MM.1S (cell line): ENCODE results near the gene CER1.

ENCODE experiments used
- DNase-seq: peaks from one replicate; pipeline ENCODE4 v3.0.0-alpha.2; 2015
- H2AFZ ChIP-seq: fragments of 300-600 bp; sonication (generic); 2 replicates; pipeline ENCODE4 v1.6.0; 2016; ENCODE audit warnings: antibody characterized with exemption, low read length
- H3F3A ChIP-seq: fragments of 300-600 bp; sonication (generic); 2 replicates; pipeline ENCODE4 v1.6.1; 2016; ENCODE audit warnings: mild to moderate bottlenecking, antibody characterized with exemption, low read length, moderate library complexity, mixed read lengths; ENCODE audit not compliant: insufficient read depth
- H3K27ac ChIP-seq: fragments of 300-600 bp; sonication (generic); 2 replicates; pipeline ENCODE4 v1.5.1; 2016; ENCODE audit warnings: mild to moderate bottlenecking, low read length
- H3K27me3 ChIP-seq: fragments of 300-600 bp; sonication (generic); replicated peaks from 2 replicates; pipeline ENCODE4 v1.6.0; 2016; ENCODE audit warnings: low read length; ENCODE audit not compliant: insufficient read depth
- H3K36me3 ChIP-seq: fragments of 300-600 bp; sonication (generic); replicated peaks from 2 replicates; pipeline ENCODE4 v1.6.1; 2016; ENCODE audit warnings: mild to moderate bottlenecking, low read length, mixed read lengths; ENCODE audit not compliant: insufficient read depth
- H3K4me1 ChIP-seq: fragments of 300-600 bp; sonication (generic); 2 replicates; pipeline ENCODE4 v1.6.1; 2016; ENCODE audit warnings: low read length, mixed read lengths
- H3K4me2 ChIP-seq: fragments of 300-600 bp; sonication (generic); 2 replicates; pipeline ENCODE4 v1.6.0; 2016; ENCODE audit warnings: low read depth, low read length
- H3K4me3 ChIP-seq: fragments of 300-600 bp; sonication (generic); 2 replicates; pipeline ENCODE4 v1.5.1; 2016; ENCODE audit warnings: low read length, mixed read lengths
- H3K79me2 ChIP-seq: fragments of 300-600 bp; sonication (generic); 2 replicates; pipeline ENCODE4 v1.6.1; 2016; ENCODE audit warnings: mixed run types, low read length, mixed read lengths
- H3K9ac ChIP-seq: fragments of 300-600 bp; sonication (generic); 2 replicates; pipeline ENCODE4 v1.6.1; 2016; ENCODE audit warnings: low read length, mixed read lengths
- H3K9me2 ChIP-seq: fragments of 300-600 bp; sonication (generic); replicated peaks from 2 replicates; pipeline ENCODE4 v1.6.1; 2016; ENCODE audit warnings: mild to moderate bottlenecking, low read length, mixed read lengths; ENCODE audit not compliant: insufficient read depth
- H3K9me3 ChIP-seq: fragments of 300-600 bp; sonication (generic); replicated peaks from 2 replicates; pipeline ENCODE4 v1.6.1; 2016; ENCODE audit warnings: mild to moderate bottlenecking, low read length, mixed read lengths; ENCODE audit not compliant: insufficient read depth
- H4K20me1 ChIP-seq: fragments of 300-600 bp; sonication (generic); 2 replicates; pipeline ENCODE4 v1.6.1; 2016; ENCODE audit warnings: mild to moderate bottlenecking, low read length, moderate library complexity, mixed read lengths; ENCODE audit not compliant: insufficient read depth
- EZH2 ChIP-seq: fragments of 300-600 bp; sonication (generic); optimal IDR thresholded peaks from 2 replicates; pipeline ENCODE3; 2017; ENCODE audit warnings: low read depth, mild to moderate bottlenecking, antibody characterized with exemption, low read length, mixed read lengths
- EZH2phosphoT487 ChIP-seq: fragments of 300-600 bp; sonication (generic); IDR thresholded peaks from 2 replicates; pipeline ENCODE4 v1.6.1; 2018; ENCODE audit warnings: antibody characterized with exemption, low read length
- TF ChIP-seq, protein P1 (sequence below): fragments of 300-600 bp; sonication (generic); IDR thresholded peaks from 2 replicates; pipeline ENCODE4 v1.5.1; 2016; ENCODE audit warnings: antibody characterized with exemption, low read length, mixed read lengths

CER1 gene

DNA sequence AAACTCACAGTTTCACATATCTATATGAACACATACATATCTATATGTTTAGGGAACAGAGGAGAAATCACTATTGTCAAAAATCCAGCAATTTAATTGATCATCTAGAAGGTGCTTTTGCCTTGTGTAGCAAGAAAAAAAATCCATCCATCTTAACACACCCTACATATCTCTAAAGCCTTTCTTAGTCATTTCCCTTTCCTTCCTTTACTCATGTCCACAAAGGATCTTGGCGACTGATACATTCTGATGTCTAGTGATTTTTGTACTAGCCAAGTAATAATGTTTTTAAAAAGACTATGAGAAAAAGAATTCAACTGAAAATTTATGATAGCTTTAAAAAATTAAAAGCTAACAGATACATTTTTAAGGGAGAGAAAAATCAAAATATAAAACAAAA lies 51.8 kb downstream of the CER1 start:
- H3K4me3 ChIP-seq = no peak overlapping the region
- H3K27ac ChIP-seq = no peak overlapping the region
- TF ChIP-seq EZH2 = no peak
- TF ChIP-seq, protein P1, sequence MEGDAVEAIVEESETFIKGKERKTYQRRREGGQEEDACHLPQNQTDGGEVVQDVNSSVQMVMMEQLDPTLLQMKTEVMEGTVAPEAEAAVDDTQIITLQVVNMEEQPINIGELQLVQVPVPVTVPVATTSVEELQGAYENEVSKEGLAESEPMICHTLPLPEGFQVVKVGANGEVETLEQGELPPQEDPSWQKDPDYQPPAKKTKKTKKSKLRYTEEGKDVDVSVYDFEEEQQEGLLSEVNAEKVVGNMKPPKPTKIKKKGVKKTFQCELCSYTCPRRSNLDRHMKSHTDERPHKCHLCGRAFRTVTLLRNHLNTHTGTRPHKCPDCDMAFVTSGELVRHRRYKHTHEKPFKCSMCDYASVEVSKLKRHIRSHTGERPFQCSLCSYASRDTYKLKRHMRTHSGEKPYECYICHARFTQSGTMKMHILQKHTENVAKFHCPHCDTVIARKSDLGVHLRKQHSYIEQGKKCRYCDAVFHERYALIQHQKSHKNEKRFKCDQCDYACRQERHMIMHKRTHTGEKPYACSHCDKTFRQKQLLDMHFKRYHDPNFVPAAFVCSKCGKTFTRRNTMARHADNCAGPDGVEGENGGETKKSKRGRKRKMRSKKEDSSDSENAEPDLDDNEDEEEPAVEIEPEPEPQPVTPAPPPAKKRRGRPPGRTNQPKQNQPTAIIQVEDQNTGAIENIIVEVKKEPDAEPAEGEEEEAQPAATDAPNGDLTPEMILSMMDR = no peak
- no peak for TF ChIP-seq EZH2phosphoT487
- H4K20me1 ChIP-seq = no peaks in the 10 kb centered on the region
- H3K9ac ChIP-seq = no peak overlapping the region
- no peaks in the 10 kb centered on the region for H3K27me3 ChIP-seq
- H3K9me3 ChIP-seq = no peaks in the 10 kb centered on the region
- no peak overlapping the region for H2AFZ ChIP-seq
- H3K9me2 ChIP-seq = no peaks in the 10 kb centered on the region
- no peak for DNase-seq
- no peaks in the 10 kb centered on the region for H3K36me3 ChIP-seq
- no peak overlapping the region for H3K4me2 ChIP-seq
- no peaks in the 10 kb centered on the region for H3F3A ChIP-seq
- H3K79me2 ChIP-seq = no peaks in the 10 kb centered on the region
- H3K4me1 ChIP-seq = no peaks in the 10 kb centered on the region
